ENCODE data around the gene UNKL.

Gene UNKL

GRCh38 chr16:1398826-1399581, 15.5 kb downstream of the UNKL start:
- no peak for DNase-seq

- no peak for DNase-seq
Observed at GRCh38 chr16:1398351-1398750, 16.2 kb downstream of the UNKL start.

- no peak for DNase-seq
Observed at GRCh38 chr16:1397779-1398178, 16.7 kb downstream of the UNKL start.

- no peak for DNase-seq
Observed at GRCh38 chr16:1395444-1396031, 19.0 kb downstream of the UNKL start.

GRCh38 chr16:1394367-1394951, 20.0 kb downstream of the UNKL start:
- no peak for DNase-seq

- no peak for DNase-seq
Observed at GRCh38 chr16:1393613-1394176, 20.8 kb downstream of the UNKL start.

DNA sequence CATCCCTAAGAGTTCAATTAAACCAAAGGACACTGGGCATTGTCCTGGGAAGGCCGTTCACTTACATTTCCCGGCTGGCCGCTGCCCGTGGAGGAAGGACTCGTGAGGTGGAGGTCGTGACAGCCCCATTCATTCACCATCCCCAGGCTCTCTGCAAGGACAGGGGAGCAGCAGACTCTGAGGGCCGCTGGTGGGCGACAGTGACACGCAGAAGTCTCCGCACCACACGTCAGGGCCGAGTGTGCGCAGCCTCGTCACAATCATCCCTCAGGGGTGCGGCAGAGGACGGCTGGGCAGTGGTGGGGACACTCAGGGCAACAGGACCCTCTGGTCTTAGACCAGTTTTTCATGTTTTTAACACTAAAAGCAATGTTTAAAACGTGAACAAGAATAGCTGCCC, 21.7 kb downstream of the UNKL start:
- DNase-seq: no peak

DNA sequence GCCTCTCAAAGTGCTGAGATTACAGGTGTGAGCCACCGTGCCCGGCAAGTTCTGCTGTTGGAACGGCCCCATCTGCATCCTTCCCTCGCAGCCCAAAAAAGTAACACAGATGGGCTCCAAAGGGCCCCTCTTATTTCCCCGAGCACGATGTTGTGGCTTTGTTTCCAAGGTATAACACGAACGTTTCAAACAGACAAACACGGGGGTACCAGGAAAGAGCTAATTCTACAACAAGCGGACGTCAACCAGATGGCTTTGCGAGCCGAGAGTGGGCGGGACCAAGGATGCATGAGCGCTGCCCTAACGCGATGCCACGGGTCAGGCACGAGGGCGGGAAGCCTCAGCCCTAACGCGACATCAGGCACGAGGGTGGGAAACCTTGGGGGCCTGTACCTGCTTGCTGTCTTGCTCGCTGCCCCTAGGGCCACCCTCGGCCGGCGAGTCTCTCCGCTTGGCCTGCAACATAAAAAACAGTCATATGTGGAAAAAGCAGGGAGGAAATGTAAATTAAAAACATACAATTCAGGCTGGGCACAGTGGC, 24.2 kb downstream of the UNKL start:
- no peak for DNase-seq

DNA sequence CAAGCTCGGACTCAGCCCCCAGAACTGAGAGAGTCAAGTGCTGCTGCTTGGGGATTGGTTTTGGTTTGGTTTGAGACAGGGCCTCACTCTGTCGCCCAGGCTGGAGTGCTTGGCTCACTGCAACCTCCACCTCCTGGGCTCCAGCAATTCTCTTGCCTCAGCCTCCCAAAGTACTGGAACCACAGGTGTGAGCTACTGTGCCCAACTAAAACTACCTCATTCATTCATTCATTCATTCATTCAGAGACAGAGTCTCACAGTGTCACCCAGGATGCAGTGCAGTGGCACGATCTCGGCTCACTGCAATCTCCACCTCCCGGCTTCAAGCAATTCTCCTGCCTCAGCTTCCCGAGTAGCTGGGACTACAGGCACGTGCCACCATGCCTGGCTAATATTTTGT, 24.7 kb downstream of the UNKL start:
- DNase-seq: no peak

- no peak for DNase-seq
Observed at GRCh38 chr16:1387331-1387730, 27.2 kb downstream of the UNKL start.

DNA sequence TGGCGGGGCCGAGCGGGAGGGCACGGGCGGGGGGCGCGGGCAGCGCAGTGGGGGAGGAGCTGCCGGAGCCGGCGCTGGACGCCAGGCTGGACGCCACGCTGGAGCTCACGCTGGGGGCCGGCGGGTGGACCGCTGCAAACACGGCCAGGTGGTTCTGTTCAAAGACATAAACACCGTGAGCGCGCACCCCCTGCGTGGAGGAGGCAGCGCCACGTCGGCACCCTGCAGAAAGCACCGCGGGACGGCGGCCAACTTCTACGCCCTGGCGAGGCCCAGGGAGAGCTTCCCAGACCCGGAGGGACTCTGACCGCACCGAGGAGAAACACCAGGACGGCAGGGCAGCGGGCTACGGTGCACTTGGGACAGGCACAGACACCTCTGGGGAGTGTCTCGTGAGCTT, 29.3 kb downstream of the UNKL start:
- DNase-seq: no peak

- no peak for DNase-seq
Observed at GRCh38 chr16:1383556-1383955, 30.9 kb downstream of the UNKL start.

DNA sequence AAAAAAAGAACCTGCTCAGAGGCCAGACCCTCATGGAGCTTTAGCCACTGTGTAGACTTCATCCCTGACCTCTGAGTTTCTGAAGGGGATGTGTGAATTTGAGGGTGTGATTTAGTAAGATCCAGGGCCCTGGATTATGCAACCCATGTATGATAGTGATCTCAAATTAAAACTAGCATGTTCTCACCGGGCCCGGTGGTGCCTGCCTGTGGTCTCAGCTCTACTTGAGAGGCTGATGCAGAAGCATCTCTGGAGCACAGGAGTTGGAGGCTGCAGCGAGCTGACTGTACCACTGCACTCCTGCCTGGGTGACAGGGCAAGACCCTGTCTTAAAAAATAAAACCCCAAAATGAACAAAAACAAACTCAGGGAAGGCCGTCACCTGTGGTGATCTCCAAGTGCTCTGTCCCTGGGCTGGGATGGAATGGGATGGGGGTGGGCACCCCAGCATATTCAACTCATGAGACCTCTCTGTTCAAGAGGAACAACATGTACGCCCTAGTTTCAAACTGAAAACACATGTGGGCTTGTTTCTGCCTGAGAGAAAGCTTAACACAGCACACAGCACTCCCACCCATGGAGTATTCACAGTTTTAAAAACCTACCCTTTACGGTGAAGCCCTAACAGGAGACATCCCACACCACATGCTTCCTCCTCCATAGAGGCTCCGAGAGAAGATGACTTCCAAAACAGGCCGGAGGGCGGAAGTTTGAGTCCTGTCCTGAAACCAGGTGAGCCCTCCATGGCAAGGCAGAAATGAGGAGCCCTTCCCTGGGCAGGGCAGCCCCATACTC, 32.7 kb downstream of the UNKL start:
- DNase-seq: no peak

DNA sequence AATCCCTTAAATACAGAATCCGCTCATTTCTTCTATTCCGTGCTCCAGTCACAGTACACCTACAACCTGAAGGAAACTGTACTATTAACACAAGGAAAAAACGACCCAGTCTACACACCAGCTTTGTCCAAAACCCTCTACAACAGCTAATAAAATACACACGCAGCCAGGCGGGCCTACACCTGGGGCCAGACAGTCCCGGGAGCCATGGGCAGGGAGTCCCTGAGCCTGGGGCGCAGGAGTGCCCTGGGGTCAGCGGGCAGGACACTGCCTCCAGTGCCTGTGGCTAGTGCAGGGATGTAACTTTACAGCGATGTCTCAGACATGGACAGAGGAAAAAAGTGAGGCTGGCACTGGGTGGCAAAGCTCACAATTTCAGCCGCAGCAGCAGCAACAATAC, 34.3 kb downstream of the UNKL start:
- no peak for DNase-seq

DNA sequence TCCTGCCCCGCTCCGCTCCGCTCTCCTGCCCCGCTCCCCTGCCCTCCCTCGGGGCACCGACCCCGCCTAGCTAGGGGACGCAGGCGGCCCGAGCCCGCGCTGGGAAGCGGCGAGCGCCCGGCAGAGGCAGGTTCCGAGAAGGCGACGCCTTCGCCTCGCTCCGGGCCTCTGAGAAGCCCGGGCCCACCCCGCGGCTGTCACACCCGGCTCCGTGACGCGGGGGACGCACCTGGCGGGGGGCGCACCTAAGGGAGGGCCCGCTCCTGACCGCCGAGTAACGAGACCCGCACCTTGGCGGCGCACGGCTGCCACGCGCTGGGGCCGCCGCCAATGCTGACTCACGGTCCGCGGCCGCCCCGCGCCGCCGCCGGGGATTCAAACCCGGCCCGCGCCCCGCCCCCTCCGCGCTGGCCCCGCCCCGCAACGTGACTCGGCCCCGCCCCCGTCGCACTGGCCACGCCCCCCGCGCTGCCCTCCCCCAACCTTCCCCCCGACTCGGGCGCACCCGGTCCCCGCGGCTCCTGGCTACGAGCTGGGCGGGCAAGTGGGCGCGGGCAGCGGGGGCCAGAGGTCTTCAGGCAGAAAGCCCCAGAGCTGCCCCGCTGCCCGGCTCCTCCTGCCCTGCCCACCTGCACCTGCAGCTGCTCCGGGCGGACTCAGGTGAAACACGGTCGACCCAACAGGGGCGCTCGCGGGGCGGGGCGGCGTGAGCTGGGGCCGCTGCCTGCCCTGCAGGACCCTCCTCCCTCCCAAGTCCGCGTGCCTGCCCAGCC, 35.0 kb downstream of the UNKL start:
- peak in 1 of 2 donors; percentile 69 for DNase-seq

GRCh38 chr16:1378804-1379303, 35.6 kb downstream of the UNKL start:
- DNase-seq: peak; percentile 57 to 69

GRCh38 chr16:1378087-1378803, 36.3 kb downstream of the UNKL start:
- DNase-seq: no peak

- DNase-seq: no peak
Observed at GRCh38 chr16:1377406-1378010, 37.0 kb downstream of the UNKL start.

DNA sequence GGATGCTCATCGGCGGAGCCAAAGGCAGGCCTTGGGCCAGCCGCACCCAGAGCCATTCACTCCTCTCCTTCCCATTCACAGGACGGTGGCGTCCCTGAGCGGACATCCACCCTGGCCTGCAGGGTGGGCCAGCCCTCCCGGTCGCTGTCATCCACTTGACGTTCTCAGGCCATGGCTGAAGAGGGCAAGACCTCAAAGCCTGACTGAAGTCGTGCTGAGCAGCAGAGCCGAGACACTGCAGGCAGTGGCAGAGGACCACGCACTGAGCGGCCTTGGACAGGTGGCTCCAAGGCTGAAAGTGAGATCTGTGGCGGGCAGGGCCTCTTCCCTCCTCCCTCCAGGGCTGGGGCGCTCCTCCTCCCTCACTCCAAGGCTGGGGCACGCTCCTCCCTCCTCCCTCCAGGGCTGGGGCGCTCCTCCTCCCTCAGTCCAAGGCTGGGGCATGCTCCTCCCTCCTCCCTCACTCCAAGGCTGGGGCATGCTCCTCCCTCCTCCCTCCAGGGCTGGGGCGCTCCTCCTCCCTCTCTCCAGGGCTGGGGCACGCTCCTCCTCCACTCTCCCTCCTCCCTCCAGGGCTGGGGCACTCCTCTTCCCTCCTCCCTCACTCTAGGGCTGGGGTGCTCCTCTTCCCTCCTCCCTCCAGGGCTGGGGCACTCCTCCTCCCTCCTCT, 38.6 kb downstream of the UNKL start:
- no peak for DNase-seq

DNA sequence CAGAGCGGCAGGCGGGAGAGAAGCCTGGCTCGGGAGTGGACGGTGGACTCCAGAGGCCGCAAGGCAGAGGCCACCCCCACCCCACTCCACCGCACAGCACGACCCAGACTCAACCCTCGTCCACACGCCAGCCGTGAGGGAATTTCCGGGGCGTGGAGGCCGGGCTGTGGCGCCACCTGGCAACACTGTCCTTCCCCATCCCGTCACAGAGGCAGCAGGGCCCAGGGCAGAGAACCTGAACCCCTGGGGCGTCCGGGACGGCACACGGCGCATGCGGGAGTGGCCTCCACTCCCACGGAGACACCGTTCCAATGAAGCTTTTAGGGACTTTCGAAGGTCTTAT, 39.2 kb downstream of the UNKL start:
- DNase-seq: no peak
